Measurements from ENCODE around the gene TMEM192. TPM values are rescaled to one million over a fixed set of nuclear protein-coding genes. Genes with fewer than 3 reads are reported as not detected.

TMEM192 gene
- total and polyA plus RNA-seq, 2 of the 4 experiments (the other 2 are of a cell fraction) = 7.7 to 17.2 TPM

GRCh38 chr4:165158762-165159161, 46.1 kb upstream of the TMEM192 start:
- H2BK120ac ChIP-seq (ENCODE audit: low read depth, low read length) = no peak overlapping the region
- TF ChIP-seq POLR2A (IDR thresholded peaks at IDR 0.05; ENCODE audit: low read depth, low read length) = no peak
- TF ChIP-seq ELK1 (IDR thresholded peaks at IDR 0.05; ENCODE audit: borderline replicate concordance, low read depth, low read length) = no peak
- TF ChIP-seq NFE2L2 (IDR thresholded peaks at IDR 0.05; ENCODE audit: low read depth, low read length) = no peak
- no peak for TF ChIP-seq MAZ (IDR thresholded peaks at IDR 0.05; ENCODE audit: borderline replicate concordance, low read depth, low read length)
- TF ChIP-seq SMC3 (IDR thresholded peaks at IDR 0.05; ENCODE audit: low read depth, low read length) = no peak
- TF ChIP-seq USF2 (IDR thresholded peaks at IDR 0.05; ENCODE audit: low read depth, low read length) = no peak
- no peaks in the 10 kb centered on the region for H4K20me1 ChIP-seq (ENCODE audit: insufficient read depth, low read length)
- BruUV-seq (replicated peaks) = no TSS peak
- CTCF ChIA-PET = no interaction called here
- H3K9me1 ChIP-seq (ENCODE audit: insufficient read depth, low read length) = no peaks in the 10 kb centered on the region
- POLR2A ChIA-PET (ENCODE audit: unreplicated experiment) = no interaction called here
- no peak overlapping the region for H3K4me3 ChIP-seq (ENCODE audit: insufficient read depth, low read depth, low read length)
- H3K4me1 ChIP-seq (ENCODE audit: control insufficient read depth, insufficient read depth, low read length) = no peaks in the 10 kb centered on the region
- H3K36me3 ChIP-seq (ENCODE audit: control insufficient read depth, insufficient read depth, low read length) = no peaks in the 10 kb centered on the region
- H3K9me3 ChIP-seq (ENCODE audit: control insufficient read depth, insufficient read depth, low read length) = no peaks in the 10 kb centered on the region
- H2AK5ac ChIP-seq (ENCODE audit: low read depth, low read length) = no peak overlapping the region
- H2AFZ ChIP-seq (replicated peaks; ENCODE audit: low read length, poor library complexity) = no peak overlapping the region
- in situ Hi-C loops (cut with MboI; ENCODE audit: low sequenced_read_pairs) = no loop called here
- H3K79me1 ChIP-seq (ENCODE audit: low read depth in 1 of 2, low read length in 2 of 2) = no peaks in the 10 kb centered on the region
- no peak overlapping the region for H3K4ac ChIP-seq (ENCODE audit: low read depth, low read length)
- H2BK15ac ChIP-seq (ENCODE audit: low read depth, low read length) = no peak overlapping the region
- no peak overlapping the region for H4K5ac ChIP-seq (ENCODE audit: low read depth, low read length)
- dilution Hi-C loops (cut with HindIII; ENCODE audit: low sequenced_read_pairs, unreplicated experiment) = no loop called here
- H4K8ac ChIP-seq (ENCODE audit: low read depth in 2 of 2, low read length in 2 of 2) = no peak overlapping the region
- no peak for DNase-seq
- H3K4me2 ChIP-seq (ENCODE audit: low read depth, low read length) = no peak overlapping the region
- no peak overlapping the region for H3K18ac ChIP-seq (ENCODE audit: low read depth, low read length)
- no peak overlapping the region for H2BK5ac ChIP-seq (ENCODE audit: low read depth, low read length, poor library complexity, severe bottlenecking)
- intact Hi-C loops (cut with micrococcal nuclease) = no loop called here
- H4K91ac ChIP-seq (ENCODE audit: insufficient read depth, low read depth, low read length) = no peak overlapping the region
- no peak overlapping the region for H3K9ac ChIP-seq (ENCODE audit: low read depth, low read length)
- H2BK20ac ChIP-seq (ENCODE audit: low read depth, low read length) = no peak overlapping the region
- no peak for ATAC-seq (ENCODE audit: low read depth)
- no peak overlapping the region for H2AK9ac ChIP-seq (replicated peaks; ENCODE audit: low read depth, low read length, poor library complexity)
- H3K14ac ChIP-seq (replicated peaks; ENCODE audit: low read depth, low read length) = no peak overlapping the region
- no peaks in the 10 kb centered on the region for H3K27me3 ChIP-seq (ENCODE audit: control insufficient read depth, insufficient read depth, low read length)
- H3K56ac ChIP-seq (ENCODE audit: extremely low read depth, insufficient read depth, low read length) = no peak overlapping the region
- no peak overlapping the region for H3K27ac ChIP-seq (ENCODE audit: insufficient read depth, low read length)
- no peak overlapping the region for H3K23ac ChIP-seq (ENCODE audit: low read depth, low read length)

Data from IMR-90 (cell line).